GM20000 (cell line): ENCODE data around the gene KIF11.

Source experiments
- DNase-seq: peaks from one replicate; pipeline ENCODE4 v3.0.0; 2012; ENCODE audit warnings: low spot score
- TF ChIP-seq, protein P1 (sequence below): IDR thresholded peaks from 2 replicates; pipeline ENCODE4 v1.5.1; 2012; ENCODE audit warnings: mild to moderate bottlenecking, control low read depth; ENCODE audit errors: extremely low read depth, missing control alignments

KIF11 gene

DNA sequence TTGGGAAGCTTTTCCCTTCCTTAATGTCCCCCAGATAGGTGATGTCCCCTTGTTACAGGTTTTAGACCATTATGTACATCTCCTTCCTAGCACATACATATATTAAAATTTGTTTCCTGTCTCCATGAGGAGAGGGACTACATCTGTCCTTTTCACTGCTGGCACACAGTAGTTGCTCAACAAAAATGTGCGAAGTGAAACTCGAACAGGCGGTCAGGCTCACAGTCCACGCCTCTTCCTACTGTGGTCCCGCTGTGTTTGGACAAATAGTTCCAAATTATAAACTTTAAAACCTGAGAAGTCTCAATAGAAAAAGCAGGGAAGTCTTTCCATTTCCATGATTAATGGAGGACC is 95.6 kb downstream of the KIF11 start:
- DNase-seq: no peak
- TF ChIP-seq, protein P1, sequence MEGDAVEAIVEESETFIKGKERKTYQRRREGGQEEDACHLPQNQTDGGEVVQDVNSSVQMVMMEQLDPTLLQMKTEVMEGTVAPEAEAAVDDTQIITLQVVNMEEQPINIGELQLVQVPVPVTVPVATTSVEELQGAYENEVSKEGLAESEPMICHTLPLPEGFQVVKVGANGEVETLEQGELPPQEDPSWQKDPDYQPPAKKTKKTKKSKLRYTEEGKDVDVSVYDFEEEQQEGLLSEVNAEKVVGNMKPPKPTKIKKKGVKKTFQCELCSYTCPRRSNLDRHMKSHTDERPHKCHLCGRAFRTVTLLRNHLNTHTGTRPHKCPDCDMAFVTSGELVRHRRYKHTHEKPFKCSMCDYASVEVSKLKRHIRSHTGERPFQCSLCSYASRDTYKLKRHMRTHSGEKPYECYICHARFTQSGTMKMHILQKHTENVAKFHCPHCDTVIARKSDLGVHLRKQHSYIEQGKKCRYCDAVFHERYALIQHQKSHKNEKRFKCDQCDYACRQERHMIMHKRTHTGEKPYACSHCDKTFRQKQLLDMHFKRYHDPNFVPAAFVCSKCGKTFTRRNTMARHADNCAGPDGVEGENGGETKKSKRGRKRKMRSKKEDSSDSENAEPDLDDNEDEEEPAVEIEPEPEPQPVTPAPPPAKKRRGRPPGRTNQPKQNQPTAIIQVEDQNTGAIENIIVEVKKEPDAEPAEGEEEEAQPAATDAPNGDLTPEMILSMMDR: no peak

- DNase-seq: peak; percentile 50
Measured at GRCh38 chr10:92688927-92689662, 96.2 kb downstream of the KIF11 start.

GRCh38 chr10:92689663-92690210 is 96.8 kb downstream of the KIF11 start, which contains the start of gene HHEX:
HHEX (plus strand) TSS chr10:92689955; CDS start chr10:92689987, 32 bp downstream.
- TF ChIP-seq, protein P1: no peak
- peak; percentile 90 for DNase-seq

More at GRCh38 chr10:92688927-92689662, 96.2 kb downstream of the KIF11 start:
- TF ChIP-seq, protein P1: no peak

GRCh38 chr10:92690211-92690914 is 97.4 kb downstream of the KIF11 start:
- TF ChIP-seq, protein P1: no peak
- DNase-seq: peak; percentile 68

DNA sequence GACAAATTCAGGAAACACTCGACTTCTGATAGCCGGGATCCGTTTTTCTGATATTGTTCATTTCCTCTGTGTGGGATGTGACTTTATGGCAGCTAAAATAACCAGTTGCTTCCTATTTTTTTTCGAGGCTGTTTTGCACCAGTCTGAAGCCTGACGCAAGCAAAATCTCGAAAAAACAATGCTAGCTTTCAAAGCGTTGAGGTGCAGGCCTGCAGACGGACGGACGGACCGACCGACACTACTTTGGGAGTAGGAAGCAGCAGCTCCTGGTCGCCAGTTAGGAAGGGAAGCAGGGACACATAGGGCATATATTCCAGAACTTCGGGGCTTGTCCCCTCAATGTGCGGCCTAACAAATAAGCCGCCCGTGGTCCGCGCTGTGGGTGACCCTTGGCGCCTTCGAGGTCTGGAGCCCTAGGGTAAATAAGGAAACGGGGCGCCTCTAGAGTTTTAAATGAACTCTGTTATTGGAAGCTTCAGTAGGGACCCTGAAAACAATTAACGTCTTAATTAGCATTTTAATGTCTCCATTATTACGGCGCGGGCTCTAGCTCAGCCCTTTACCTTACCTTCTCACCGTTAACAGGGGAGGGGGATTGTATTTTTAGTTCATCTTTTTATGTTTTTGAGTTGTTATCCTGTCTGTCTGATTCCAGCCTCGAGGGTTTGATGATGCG is 98.1 kb downstream of the KIF11 start:
- DNase-seq: peak; percentile 27

GRCh38 chr10:92691591-92692079 is 98.7 kb downstream of the KIF11 start:
- DNase-seq: peak; percentile 64
- TF ChIP-seq, protein P1: no peak

More for the DNA sequence above, 98.1 kb downstream of the KIF11 start:
- TF ChIP-seq, protein P1: no peak
